A673 (cell line): ENCODE data around the gene STRN.
"Not testable (repeated sequence)": the region's sequence is repeated elsewhere in the genome, so short reads cannot be mapped to it uniquely, and the experiment has no call there.

Source experiments
- EZH2 ChIP-seq: fragments of 200-600 bp; sonication (generic); IDR thresholded peaks from 2 replicates; pipeline ENCODE4 v1.6.1; 2017; ENCODE audit warnings: borderline replicate concordance, low read depth, mild to moderate bottlenecking, mixed read lengths, antibody characterized with exemption, low read length; ENCODE audit not compliant: poor library complexity, severe bottlenecking
- TF ChIP-seq, protein P1 (sequence below): fragments of 300-800, 200-600 bp; sonication (generic); conservative IDR thresholded peaks from 2 replicates; pipeline ENCODE4 v1.5.1; 2017; ENCODE audit warnings: low read depth, mild to moderate bottlenecking, antibody characterized with exemption, low read length, moderate library complexity, mixed read lengths

DNA sequence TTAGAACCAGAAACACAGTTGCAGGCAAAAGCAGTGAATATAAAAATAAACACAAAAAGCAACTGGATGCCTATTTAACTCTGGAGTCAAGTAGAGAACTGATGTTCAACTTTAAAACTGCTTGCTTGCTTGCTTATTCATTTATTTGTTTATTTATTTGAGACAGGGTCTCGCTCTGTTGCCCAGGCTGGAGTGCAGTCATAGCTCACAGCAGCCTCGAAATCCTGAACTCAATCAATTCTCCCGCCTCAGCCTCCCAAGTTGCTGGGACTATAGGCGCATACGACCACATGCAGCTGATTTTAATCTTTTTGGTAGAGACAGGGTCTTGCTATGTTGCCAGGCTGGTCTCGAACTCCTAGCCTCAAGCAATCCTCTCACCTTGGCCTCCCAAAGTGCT lies 34.6 kb downstream of the STRN start:
- not testable (repeated sequence) for TF ChIP-seq EZH2
- TF ChIP-seq, protein P1, sequence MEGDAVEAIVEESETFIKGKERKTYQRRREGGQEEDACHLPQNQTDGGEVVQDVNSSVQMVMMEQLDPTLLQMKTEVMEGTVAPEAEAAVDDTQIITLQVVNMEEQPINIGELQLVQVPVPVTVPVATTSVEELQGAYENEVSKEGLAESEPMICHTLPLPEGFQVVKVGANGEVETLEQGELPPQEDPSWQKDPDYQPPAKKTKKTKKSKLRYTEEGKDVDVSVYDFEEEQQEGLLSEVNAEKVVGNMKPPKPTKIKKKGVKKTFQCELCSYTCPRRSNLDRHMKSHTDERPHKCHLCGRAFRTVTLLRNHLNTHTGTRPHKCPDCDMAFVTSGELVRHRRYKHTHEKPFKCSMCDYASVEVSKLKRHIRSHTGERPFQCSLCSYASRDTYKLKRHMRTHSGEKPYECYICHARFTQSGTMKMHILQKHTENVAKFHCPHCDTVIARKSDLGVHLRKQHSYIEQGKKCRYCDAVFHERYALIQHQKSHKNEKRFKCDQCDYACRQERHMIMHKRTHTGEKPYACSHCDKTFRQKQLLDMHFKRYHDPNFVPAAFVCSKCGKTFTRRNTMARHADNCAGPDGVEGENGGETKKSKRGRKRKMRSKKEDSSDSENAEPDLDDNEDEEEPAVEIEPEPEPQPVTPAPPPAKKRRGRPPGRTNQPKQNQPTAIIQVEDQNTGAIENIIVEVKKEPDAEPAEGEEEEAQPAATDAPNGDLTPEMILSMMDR = not testable (repeated sequence)
